IMR-90 (cell line): ENCODE results near the gene CAPNS2. TPM values are rescaled to one million over a fixed set of nuclear protein-coding genes. Genes with fewer than 3 reads are reported as not detected.

ENCODE experiments used
- ATAC-seq: fragments of 200-7000 bp; cut with Tn5 transposase; 2 replicates; pipeline ENCODE4 v1.9.1; 2020; ENCODE audit warnings: low read depth, mild to moderate bottlenecking, moderate library complexity
- BruUV-seq: library from RNA; stranded (reverse); fragments of 400-500 nt; replicated peaks from 2 replicates; lab custom pipeline; 2021; lab: Mats Ljungman, UMichigan
- CTCF ChIA-PET: fragments of 300-600 bp; formaldehyde crosslinking; extraction: SDS; loops from one replicate; lab custom pipeline; 2021; ENCODE audit warnings: antibody characterized with exemption; lab: Yijun Ruan, JAX
- POLR2A ChIA-PET: fragments of 300-600 bp; sonication (Branson Sonifier 250); formaldehyde crosslinking; loops from one replicate; lab custom pipeline; 2022; ENCODE audit warnings: antibody characterized with exemption; ENCODE audit not compliant: unreplicated experiment; lab: Charles Lee
- DNase-seq: peaks from one replicate; pipeline ENCODE4 v3.0.0; 2013
- H2AFZ ChIP-seq: replicated peaks from 2 replicates; pipeline ENCODE3; 2013; ENCODE audit warnings: low read length, mild to moderate bottlenecking; ENCODE audit not compliant: poor library complexity
- H2AK5ac ChIP-seq: 2 replicates; pipeline ENCODE4 v1.6.1; 2013; ENCODE audit warnings: low read depth, low read length, inconsistent platforms
- H2AK9ac ChIP-seq: replicated peaks from 2 replicates; pipeline ENCODE3; 2013; ENCODE audit warnings: mild to moderate bottlenecking, low read depth, low read length, moderate library complexity; ENCODE audit not compliant: poor library complexity
- H2BK120ac ChIP-seq: 2 replicates; pipeline ENCODE4 v1.6.1; 2013; ENCODE audit warnings: low read depth, low read length, inconsistent platforms
- H2BK15ac ChIP-seq: 3 replicates; pipeline ENCODE4 v1.6.1; 2013; ENCODE audit warnings: low read depth, low read length, inconsistent platforms
- H2BK20ac ChIP-seq: 2 replicates; pipeline ENCODE4 v1.6.1; 2013; ENCODE audit warnings: low read depth, mild to moderate bottlenecking, inconsistent platforms, low read length, moderate library complexity
- H2BK5ac ChIP-seq: 2 replicates; pipeline ENCODE4 v1.6.1; 2013; ENCODE audit warnings: mild to moderate bottlenecking, low read depth, low read length, inconsistent platforms; ENCODE audit not compliant: poor library complexity, severe bottlenecking
- H3K14ac ChIP-seq: replicated peaks from 2 replicates; pipeline ENCODE4 v1.6.1; 2013; ENCODE audit warnings: low read depth, low read length, inconsistent platforms
- H3K18ac ChIP-seq: 2 replicates; pipeline ENCODE4 v1.6.1; 2013; ENCODE audit warnings: low read depth, low read length, control low read depth
- H3K23ac ChIP-seq: 2 replicates; pipeline ENCODE4 v1.6.1; 2013; ENCODE audit warnings: low read depth, low read length, inconsistent platforms
- H3K27ac ChIP-seq: 2 replicates; pipeline ENCODE4 v1.5.1; 2013; ENCODE audit warnings: mild to moderate bottlenecking, control low read depth, low read length; ENCODE audit not compliant: insufficient read depth
- H3K27me3 ChIP-seq: 2 replicates; pipeline ENCODE4 v1.6.1; 2013; ENCODE audit warnings: low read length; ENCODE audit not compliant: control insufficient read depth, insufficient read depth
- H3K36me3 ChIP-seq: 2 replicates; pipeline ENCODE4 v1.6.1; 2013; ENCODE audit warnings: low read length, mixed read lengths; ENCODE audit not compliant: control insufficient read depth, insufficient read depth
- H3K4ac ChIP-seq: 2 replicates; pipeline ENCODE4 v1.6.1; 2013; ENCODE audit warnings: low read depth, low read length, inconsistent platforms
- H3K4me1 ChIP-seq: 2 replicates; pipeline ENCODE4 v1.6.1; 2013; ENCODE audit warnings: low read length, mixed read lengths; ENCODE audit not compliant: control insufficient read depth, insufficient read depth
- H3K4me2 ChIP-seq: 2 replicates; pipeline ENCODE4 v1.6.1; 2013; ENCODE audit warnings: low read depth, mild to moderate bottlenecking, control low read depth, low read length, moderate library complexity
- H3K4me3 ChIP-seq: 2 replicates; pipeline ENCODE4 v1.5.1; 2013; ENCODE audit warnings: low read depth, mild to moderate bottlenecking, control low read depth, low read length, moderate library complexity; ENCODE audit not compliant: insufficient read depth
- H3K56ac ChIP-seq: 2 replicates; pipeline ENCODE4 v1.6.1; 2013; ENCODE audit warnings: low read length, inconsistent platforms; ENCODE audit not compliant: insufficient read depth; ENCODE audit errors: extremely low read depth
- H3K79me1 ChIP-seq, 2 experiments: 2 replicates each; pipeline ENCODE4 v1.6.1; 2013; ENCODE audit warnings: low read length in 2 of 2, inconsistent platforms in 1 of 2, low read depth in 1 of 2
- H3K9ac ChIP-seq: 2 replicates; pipeline ENCODE4 v1.6.1; 2013; ENCODE audit warnings: low read depth, low read length, control low read depth
- H3K9me1 ChIP-seq: 2 replicates; pipeline ENCODE4 v1.6.1; 2013; ENCODE audit warnings: low read length, inconsistent platforms; ENCODE audit not compliant: insufficient read depth
- H3K9me3 ChIP-seq: 2 replicates; pipeline ENCODE4 v1.6.1; 2013; ENCODE audit warnings: low read length; ENCODE audit not compliant: control insufficient read depth, insufficient read depth
- H4K20me1 ChIP-seq: 2 replicates; pipeline ENCODE4 v1.6.1; 2013; ENCODE audit warnings: low read length, inconsistent platforms; ENCODE audit not compliant: insufficient read depth
- H4K5ac ChIP-seq: 2 replicates; pipeline ENCODE4 v1.6.1; 2013; ENCODE audit warnings: mild to moderate bottlenecking, low read depth, low read length, control low read depth
- H4K8ac ChIP-seq, 2 experiments: 2 replicates each; pipeline ENCODE4 v1.6.1; 2013; ENCODE audit warnings: low read depth in 2 of 2, low read length in 2 of 2, control low read depth in 1 of 2, inconsistent platforms in 1 of 2
- H4K91ac ChIP-seq: 2 replicates; pipeline ENCODE4 v1.6.1; 2013; ENCODE audit warnings: low read depth, low read length, inconsistent platforms; ENCODE audit not compliant: insufficient read depth
- MAFK ChIP-seq: IDR thresholded peaks from 2 replicates; pipeline ENCODE4 v1.6.1; 2012; ENCODE audit warnings: low read depth, low read length, improper control_type of control experiment
- RFX5 ChIP-seq: IDR thresholded peaks from 2 replicates; pipeline ENCODE4 v1.8.0; 2012; ENCODE audit warnings: low read depth, mild to moderate bottlenecking, low read length, moderate library complexity
- WGBS, 2 experiments: methylation state at CpG; one replicate each; pipeline versions ENCODE4 v1.1.5 to v1.1.7; 2013; ENCODE audit warnings: missing lambda C conversion rate in 2 of 2; ENCODE audit not compliant: insufficient read length in 1 of 2; ENCODE audit errors: extremely low coverage in 2 of 2; 5-methylcytosine and 5-hydroxymethylcytosine counted together
- dilution Hi-C: fragments of 300-500 bp; cut with HindIII; formaldehyde crosslinking; loops from one replicate; pipeline ENCODE4 v1.14.3; 2018; ENCODE audit warnings: low sequenced_read_pairs; ENCODE audit not compliant: unreplicated experiment
- in situ Hi-C: fragments of 300-500 bp; cut with MboI; formaldehyde crosslinking; loops from 3 replicates; pipeline ENCODE4 v1.14.3; 2019; ENCODE audit warnings: low sequenced_read_pairs, inconsistent platforms, mixed read lengths
- intact Hi-C: fragments of 100-400 bp; cut with micrococcal nuclease; formaldehyde crosslinking; loops from 2 replicates; pipeline ENCODE4 v1.10.0; 2022
- polyA plus RNA-seq, 3 experiments: library from polyadenylated mRNA; depleted of rRNA; stranded (reverse); fragments of >200 nt; gene quantifications; 2 replicates each; pipeline ENCODE4 v1.2.3, GENCODE V29; 2012; ENCODE audit warnings: low replicate concordance in 1 of 3
- total RNA-seq: library from RNA; depleted of rRNA; stranded (reverse); fragments of >200 nt; gene quantifications from 2 replicates; pipeline ENCODE4 v1.2.3, GENCODE V29; 2012
- TF ChIP-seq, protein P1 (sequence below): fragments of 150-350 bp; IDR thresholded peaks from 2 replicates; pipeline ENCODE4 v1.6.1; 2016; ENCODE audit warnings: low read depth, mild to moderate bottlenecking, low read length, moderate library complexity, borderline replicate concordance

The CAPNS2 gene
- total and polyA plus RNA-seq, 2 of the 4 experiments (the other 2 are of a cell fraction), result 0.09 to 0.72 TPM

DNA sequence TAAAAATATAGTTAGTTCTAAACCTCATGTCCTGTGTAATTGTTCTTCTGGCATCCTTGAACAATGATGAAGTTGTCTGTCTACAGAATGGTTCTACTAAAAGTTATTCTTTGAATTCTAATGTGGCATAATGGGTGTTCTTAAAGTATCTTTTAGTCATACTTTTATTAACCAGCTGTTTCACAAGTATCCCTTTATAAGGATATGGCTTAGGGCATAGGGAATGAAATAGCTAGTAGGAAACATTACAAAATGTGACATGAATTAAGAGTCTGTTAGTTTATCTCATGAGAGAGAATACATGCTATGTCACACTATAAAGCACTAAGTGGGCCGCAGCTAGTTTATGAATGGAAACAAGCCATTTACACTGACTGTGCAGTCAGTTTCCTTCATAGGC is 26.3 kb upstream of the CAPNS2 start:
- Histone ChIP-seq H2BK5ac (no peak overlapping the region), H2AK5ac (no peak overlapping the region), H2BK15ac (no peak overlapping the region), H3K36me3 (no peaks in the 10 kb centered on the region), H3K4me1 (peaks cover 6% of the 10 kb centered on the region), H4K20me1 (no peaks in the 10 kb centered on the region), H3K9me3 (no peaks in the 10 kb centered on the region), H3K23ac (no peak overlapping the region), H3K79me1 (no peaks in the 10 kb centered on the region; a peak in 1 of 4 replicates), H3K4ac (no peak overlapping the region), H2BK20ac (no peak overlapping the region), H4K8ac (no peak overlapping the region), H3K9me1 (peaks cover 6% of the 10 kb centered on the region), H3K27me3 (no peaks in the 10 kb centered on the region), H3K27ac (no peak overlapping the region), H3K56ac (no peak overlapping the region), H3K18ac (no peak overlapping the region), H3K4me3 (no peak overlapping the region), H3K4me2 (no peak overlapping the region), H3K9ac (no peak overlapping the region), H2AK9ac (no peak overlapping the region), H2AFZ (no peak overlapping the region), H4K5ac (no peak overlapping the region), H4K91ac (no peak overlapping the region), H2BK120ac (no peak overlapping the region), H3K14ac (no peak overlapping the region)
- TF ChIP-seq, protein P1, sequence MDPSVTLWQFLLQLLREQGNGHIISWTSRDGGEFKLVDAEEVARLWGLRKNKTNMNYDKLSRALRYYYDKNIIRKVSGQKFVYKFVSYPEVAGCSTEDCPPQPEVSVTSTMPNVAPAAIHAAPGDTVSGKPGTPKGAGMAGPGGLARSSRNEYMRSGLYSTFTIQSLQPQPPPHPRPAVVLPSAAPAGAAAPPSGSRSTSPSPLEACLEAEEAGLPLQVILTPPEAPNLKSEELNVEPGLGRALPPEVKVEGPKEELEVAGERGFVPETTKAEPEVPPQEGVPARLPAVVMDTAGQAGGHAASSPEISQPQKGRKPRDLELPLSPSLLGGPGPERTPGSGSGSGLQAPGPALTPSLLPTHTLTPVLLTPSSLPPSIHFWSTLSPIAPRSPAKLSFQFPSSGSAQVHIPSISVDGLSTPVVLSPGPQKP, result no peak
- TF ChIP-seq MAFK (no peak), RFX5 (no peak)
- no CpG with 5 or more reads among the region's 1 CpG for WGBS, 2 experiments
- BruUV-seq, result no TSS peak
- dilution Hi-C loops, result no loop called here
- no peak for DNase-seq
- intact Hi-C loops, result loop anchor here (5.0 to 10.0 kb wide), 2 partner anchors 302 to 1595 kb away; no protein-coding TSS in a partner anchor
- in situ Hi-C loops, result loop anchor here (5.0 to 10.0 kb wide), 2 partner anchors 73 to 305 kb away; no protein-coding TSS in a partner anchor
- ChIA-PET POLR2A (no interaction called here), CTCF (interaction anchor here (0.7 to 2.5 kb wide), 2 partner anchors 75 to 106 kb away, joined by 3 to 17 read pairs; no protein-coding TSS in a partner anchor)
- no peak for ATAC-seq
